T-helper 2 cell treated with Interferon-gamma antibody and Interleukin-4, amounts not matched to agents 100 ng/mL and 5 ng/mL, for 36 hours (primary cell): ENCODE results near the gene IQCC. TPM values are rescaled to one million over a fixed set of nuclear protein-coding genes. Genes with fewer than 3 reads are reported as not detected.

Experiments used
- intact Hi-C: fragments of 100-400 bp; cut with micrococcal nuclease; formaldehyde crosslinking; loops from one replicate; pipeline ENCODE4 v1.15.1; 2023
- total RNA-seq: library from RNA; stranded (reverse); gene quantifications from 2 replicates; pipeline ENCODE4 v1.2.3, GENCODE V29; 2022

The IQCC gene
- total RNA-seq, 1 donor from 2014 or later: 4.3 TPM

- intact Hi-C loops: no loop called here
These were observed 9.9 kb upstream of the IQCC start for GRCh38 chr1:32195531-32195930.

GRCh38 chr1:32195972-32196823, 9.3 kb upstream of the IQCC start:
- intact Hi-C loops: no loop called here

GRCh38 chr1:32197074-32197473, 8.4 kb upstream of the IQCC start:
- intact Hi-C loops: no loop called here

- intact Hi-C loops: no loop called here
These were observed 7.6 kb upstream of the IQCC start for GRCh38 chr1:32197837-32198236.

- intact Hi-C loops: no loop called here
These were observed 7.0 kb upstream of the IQCC start for GRCh38 chr1:32198237-32199042.

GRCh38 chr1:32199043-32199716, 6.3 kb upstream of the IQCC start:
- intact Hi-C loops: no loop called here

GRCh38 chr1:32199717-32200072, 5.8 kb upstream of the IQCC start:
- intact Hi-C loops: loop anchor here (1.0 to 5.0 kb wide), 7 partner anchors 19 to 213 kb away; partner anchors contain the start of genes BSDC1, EIF3I, KPNA6 and LCK

- intact Hi-C loops: loop anchor here (1.0 to 5.0 kb wide), 8 partner anchors 20 to 212 kb away; partner anchors contain the start of genes BSDC1, EIF3I, KPNA6 and LCK
These were observed 5.1 kb upstream of the IQCC start, which contains the start of gene CCDC28B for GRCh38 chr1:32200226-32201010. Gene CCDC28B, plus strand, starts transcription at chr1:32200595. Its CDS starts 1,341 bp downstream, at chr1:32201936.

GRCh38 chr1:32201011-32201855, 4.2 kb upstream of the IQCC start:
- intact Hi-C loops: loop anchor here (1.0 to 5.0 kb wide), 7 partner anchors 20 to 211 kb away; partner anchors contain the start of genes BSDC1, EIF3I, LCK and TMEM234

- intact Hi-C loops: loop anchor here (5.0 kb wide), 2 partner anchors 187 to 207 kb away; partner anchors contain the start of gene BSDC1
These were observed 519 bp upstream of the IQCC start for GRCh38 chr1:32204943-32205361.

GRCh38 chr1:32208469-32208868, 3.0 kb downstream of the IQCC start:
- intact Hi-C loops: no loop called here

GRCh38 chr1:32208891-32209328, 3.4 kb downstream of the IQCC start, which contains the start of gene DCDC2B:
Gene DCDC2B, plus strand, starts transcription at chr1:32209089. Its CDS starts 5 bp downstream, at chr1:32209094.
- intact Hi-C loops: no loop called here

- intact Hi-C loops: loop anchor here (1.0 kb wide), 2 partner anchors 156 to 198 kb away; no protein-coding TSS in a partner anchor
These were observed 10.4 kb downstream of the IQCC start for GRCh38 chr1:32215629-32216480.

- intact Hi-C loops: no loop called here
These were observed 11.1 kb downstream of the IQCC start for GRCh38 chr1:32216566-32216965.

- intact Hi-C loops: no loop called here
These were observed 13.6 kb downstream of the IQCC start for GRCh38 chr1:32219022-32219421.

GRCh38 chr1:32220746-32221580, 15.5 kb downstream of the IQCC start:
- intact Hi-C loops: no loop called here

- intact Hi-C loops: no loop called here
These were observed 16.1 kb downstream of the IQCC start for GRCh38 chr1:32221581-32221979.
